CD4-positive, alpha-beta T cell treated with Interleukin-6 for 4 hours (primary cell): ENCODE measurements around the gene PBX2.
A peak's percentile ranks its signal among the peaks of the same experiment; 100 is the strongest.

Experiments used
- DNase-seq: peaks from one replicate; pipeline ENCODE4 v3.0.0-alpha.2; 2020; ENCODE audit warnings: mixed read lengths

Gene PBX2

DNA sequence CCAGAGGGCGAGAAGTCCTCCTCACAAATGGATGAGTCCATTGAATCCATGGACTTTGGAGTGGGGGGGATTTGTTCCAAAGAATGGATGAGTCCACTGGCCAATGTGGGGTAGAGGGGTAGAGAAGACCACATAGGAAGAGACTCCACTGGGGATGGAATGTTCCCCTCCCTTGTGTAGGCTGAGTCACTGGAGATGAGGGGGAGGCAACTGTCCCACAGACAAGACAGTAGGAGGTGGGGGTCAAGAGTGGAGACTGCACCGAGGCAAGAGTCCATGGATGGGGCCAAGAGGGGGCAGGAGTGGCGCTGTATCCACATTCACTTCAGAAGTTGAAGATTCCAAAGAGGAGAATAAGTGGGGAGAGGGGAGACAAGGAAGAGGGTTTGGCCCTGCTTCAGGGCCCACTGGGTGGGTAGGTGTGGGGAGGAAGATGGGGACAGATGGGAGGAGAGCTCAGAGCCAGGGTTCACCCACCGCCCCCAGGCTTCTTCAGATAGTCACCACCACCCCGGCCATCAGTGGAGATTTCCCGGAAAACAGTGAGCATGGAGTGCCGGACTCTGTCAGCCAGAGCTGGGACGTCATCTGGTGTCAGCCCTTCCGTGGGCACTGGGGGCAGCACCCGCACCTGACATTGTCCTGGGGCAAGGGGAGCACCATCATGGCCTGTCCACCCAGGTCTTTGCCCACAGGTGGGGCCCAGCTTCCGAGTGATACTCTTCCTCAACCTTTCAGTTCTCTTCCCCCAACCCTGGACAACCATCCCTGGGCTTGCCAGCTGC lies 21.0 kb downstream of the PBX2 start:
- DNase-seq, result no peak

GRCh38 chr6:32168350-32168749 lies 21.7 kb downstream of the PBX2 start:
- DNase-seq, result no peak

DNA sequence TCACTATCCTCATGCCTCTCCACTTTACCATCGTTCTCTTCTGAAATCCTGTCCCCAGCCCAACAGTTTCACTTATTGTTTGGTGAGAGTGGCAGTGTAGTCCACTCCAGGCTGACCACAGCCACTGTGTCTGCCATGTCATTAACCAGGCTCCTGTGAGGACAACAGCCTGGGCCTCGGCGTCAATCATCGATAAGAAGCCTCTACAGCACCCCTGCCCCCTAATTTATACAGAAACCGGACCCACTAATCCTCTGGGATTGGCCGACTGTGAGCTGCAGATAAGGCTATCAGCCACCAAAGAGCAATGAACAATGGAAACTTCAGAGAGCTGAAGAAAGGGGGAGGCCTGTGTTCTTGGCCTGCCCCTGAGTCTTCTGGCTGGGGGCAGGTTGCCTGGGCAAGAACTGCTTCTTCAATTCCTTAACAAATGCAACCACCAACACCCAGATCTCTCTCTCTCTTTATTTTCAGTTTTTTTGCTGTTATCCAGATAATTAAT lies 22.2 kb downstream of the PBX2 start:
- DNase-seq, result no peak

DNA sequence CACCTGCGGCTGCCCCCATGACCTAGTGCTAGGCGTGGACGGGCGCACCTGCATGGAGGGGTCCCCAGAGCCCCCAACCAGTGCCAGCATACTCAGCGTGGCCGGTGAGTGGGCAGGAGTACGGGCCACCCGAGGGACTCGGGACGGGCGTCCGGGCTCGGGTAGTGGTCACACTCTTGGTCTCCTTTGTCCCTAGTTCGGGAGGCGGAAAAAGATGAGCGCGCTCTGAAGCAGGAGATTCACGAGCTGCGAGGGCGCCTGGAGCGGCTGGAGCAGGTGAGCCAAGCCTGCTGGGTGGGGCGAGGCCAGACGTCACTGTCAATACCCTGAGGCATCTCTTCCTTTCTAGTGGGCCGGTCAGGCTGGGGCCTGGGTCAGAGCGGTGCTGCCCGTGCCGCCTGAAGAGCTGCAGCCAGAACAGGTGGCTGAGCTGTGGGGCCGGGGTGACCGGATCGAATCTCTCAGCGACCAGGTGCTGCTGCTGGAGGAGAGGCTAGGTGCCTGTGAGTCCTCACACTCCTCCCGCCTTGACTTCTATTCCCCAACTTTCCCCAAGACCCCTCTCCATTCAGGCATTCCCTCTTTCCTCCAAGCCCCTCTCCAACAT lies 22.7 kb downstream of the PBX2 start:
- DNase-seq, result no peak

DNA sequence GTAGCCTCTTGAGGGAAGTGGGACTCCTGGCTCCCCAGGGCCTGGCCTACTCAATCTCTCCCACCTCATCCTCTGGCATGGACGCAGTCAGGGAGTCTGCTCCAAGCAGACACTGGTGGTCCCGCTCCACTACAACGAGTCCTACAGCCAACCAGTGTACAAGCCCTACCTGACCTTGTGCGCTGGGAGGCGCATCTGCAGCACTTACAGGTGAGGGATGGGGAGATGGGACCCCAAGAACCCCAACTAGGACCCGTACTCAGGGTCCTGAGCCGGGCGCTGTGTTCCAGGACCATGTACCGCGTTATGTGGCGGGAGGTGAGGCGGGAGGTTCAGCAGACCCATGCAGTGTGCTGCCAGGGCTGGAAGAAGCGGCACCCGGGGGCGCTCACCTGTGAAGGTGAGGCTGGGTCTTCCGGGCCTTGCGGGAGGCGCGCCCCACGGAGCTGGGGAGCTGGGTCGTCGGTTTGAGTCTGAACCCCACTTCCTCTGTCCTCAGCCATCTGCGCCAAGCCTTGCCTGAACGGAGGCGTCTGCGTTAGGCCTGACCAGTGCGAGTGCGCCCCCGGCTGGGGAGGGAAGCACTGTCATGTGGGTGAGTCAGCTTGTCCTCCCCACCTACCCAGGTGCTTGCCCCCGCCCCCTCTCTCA lies 23.5 kb downstream of the PBX2 start:
- DNase-seq, result no peak

GRCh38 chr6:32164295-32164694 lies 25.7 kb downstream of the PBX2 start, which contains the start of gene EGFL8:
Gene EGFL8 (plus strand): TSS chr6:32164595. CDS start chr6:32166166, 1,571 bp downstream.
- DNase-seq, result no peak

- DNase-seq, result no peak
Measured at GRCh38 chr6:32163559-32164258, 26.3 kb downstream of the PBX2 start.

DNA sequence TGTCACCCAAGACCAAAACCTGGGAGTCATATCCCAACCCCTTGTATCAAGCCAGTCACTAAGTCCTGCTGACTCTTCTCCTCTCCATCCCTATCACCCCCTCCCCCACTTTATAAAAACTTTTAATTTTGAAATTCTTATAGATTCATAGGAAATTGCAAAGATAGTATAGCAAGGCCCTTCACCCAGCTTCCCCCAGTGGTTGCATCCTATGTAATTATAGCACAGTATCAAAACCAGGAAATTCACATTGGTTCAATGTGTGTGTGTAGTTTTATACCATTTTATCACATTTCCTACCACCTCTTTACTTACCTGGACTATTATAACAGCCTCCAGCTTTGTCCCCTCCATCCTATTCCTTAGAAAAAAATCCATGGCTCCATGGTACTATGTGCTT lies 31.9 kb downstream of the PBX2 start:
- no peak for DNase-seq

- no peak for DNase-seq
Measured at GRCh38 chr6:32156891-32157290, 33.1 kb downstream of the PBX2 start.

- peak; percentile 75 for DNase-seq
Measured at GRCh38 chr6:32154514-32155161, 35.4 kb downstream of the PBX2 start.

GRCh38 chr6:32153564-32154513 lies 36.2 kb downstream of the PBX2 start, which contains the start of gene PPT2:
Gene PPT2 (plus strand): TSS chr6:32154141. CDS start chr6:32154595, 454 bp downstream.
- DNase-seq, result peak; percentile 73

- DNase-seq, result no peak
Measured at GRCh38 chr6:32152769-32153563, 37.0 kb downstream of the PBX2 start.

GRCh38 chr6:32151863-32152768 lies 37.9 kb downstream of the PBX2 start, which contains the start of gene PRRT1:
Gene PRRT1 (minus strand): TSS chr6:32151939. CDS start chr6:32151827, 112 bp downstream.
- peak; percentile 40 for DNase-seq

DNA sequence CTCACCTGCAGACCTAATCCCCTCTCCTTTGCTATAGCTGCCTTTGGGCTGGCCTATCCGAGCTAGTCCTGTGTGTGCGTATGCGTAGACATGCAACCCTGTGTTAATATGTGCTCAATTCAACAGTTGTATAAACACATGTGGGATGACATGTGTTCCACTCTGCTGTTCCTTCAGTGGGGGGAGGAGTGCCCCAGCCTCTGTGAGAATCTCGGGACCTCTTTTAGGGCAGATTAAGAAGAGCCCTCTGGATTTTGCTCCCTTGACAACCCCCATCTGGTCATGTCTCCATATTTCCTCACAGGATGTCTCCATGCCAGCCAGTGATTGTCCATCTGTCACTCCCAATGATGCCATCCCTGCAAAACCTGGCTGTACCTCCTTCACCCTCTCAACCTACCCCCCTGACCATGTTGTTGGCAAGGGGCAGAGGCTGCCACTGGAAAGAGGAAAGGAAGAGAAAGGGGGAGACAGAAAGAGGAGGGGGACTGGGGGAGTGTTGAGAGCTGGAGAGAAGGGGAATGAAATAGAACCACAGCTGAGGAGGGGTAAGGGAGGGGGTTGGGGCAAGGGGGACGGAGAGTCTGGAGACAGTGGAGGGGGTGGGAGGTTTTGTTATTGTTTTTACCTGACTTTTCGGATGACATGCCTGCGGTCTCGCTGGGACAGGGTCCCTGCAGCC lies 38.7 kb downstream of the PBX2 start:
- DNase-seq, result no peak

GRCh38 chr6:32149932-32150870 lies 39.8 kb downstream of the PBX2 start:
- DNase-seq, result no peak

- no peak for DNase-seq
Measured at GRCh38 chr6:32149092-32149755, 40.8 kb downstream of the PBX2 start.
